K562 (cell line): ENCODE data around the gene STXBP6. TPM values are rescaled to one million over a fixed set of nuclear protein-coding genes. Genes with fewer than 3 reads are reported as not detected.

Experiments used
- ATAC-seq: fragments of 200-7000 bp; cut with Tn5 transposase; 3 replicates; pipeline ENCODE4 v1.9.1; 2020; ENCODE audit warnings: moderate library complexity
- BruUV-seq: library from RNA; stranded (reverse); fragments of 400-500 nt; replicated peaks from 2 replicates; lab custom pipeline; 2021; lab: Mats Ljungman, UMichigan
- CTCF ChIA-PET: fragments of 300-600 bp; formaldehyde crosslinking; extraction: SDS; loops from one replicate; lab custom pipeline; 2021; ENCODE audit warnings: low intra/inter-chr PET ratio; lab: Yijun Ruan, JAX
- POLR2A ChIA-PET: fragments of 300-600, 350-650 bp; sonication (Branson Sonifier 250); formaldehyde crosslinking; extraction: SDS; loops from one replicate; lab custom pipeline; 2021; ENCODE audit warnings: antibody characterized with exemption, inconsistent platforms; lab: Yijun Ruan, JAX
- DNase-seq, 4 experiments: peaks; one replicate each; pipeline versions ENCODE4 v3.0.0 to v3.0.0-alpha.2; 2011 to 2018; ENCODE audit warnings: low spot score in 3 of 4, mixed read lengths in 3 of 4; ENCODE audit errors: extremely low read depth in 1 of 4
- FAIRE-seq: peaks from 2 replicates; lab custom pipeline; 2011; peaks lifted over from hg19 to GRCh38; lab: Jason Lieb, UNC
- H2AFZ ChIP-seq: 2 replicates; pipeline ENCODE4 v1.6.0; 2011; ENCODE audit warnings: low read depth, low read length, control low read depth, inconsistent platforms
- H3K27ac ChIP-seq: fragments of 200-600 bp; 3 replicates; pipeline ENCODE4 v1.8.0; 2011; ENCODE audit warnings: low read depth, mild to moderate bottlenecking, control low read depth, inconsistent platforms, low read length, moderate library complexity, mixed read lengths; ENCODE audit errors: extremely low read depth
- H3K27me3 ChIP-seq, 2 experiments: fragments of 300-600 bp in 1 of 2; 2 replicates in 1 of 2; 3 replicates in 1 of 2; pipeline versions ENCODE4 v1.6.0 to v1.8.0; 2011; ENCODE audit warnings: inconsistent platforms in 2 of 2, low read length in 2 of 2, mild to moderate bottlenecking in 1 of 2, mixed read lengths in 1 of 2, moderate library complexity in 1 of 2; ENCODE audit not compliant: control insufficient read depth in 2 of 2, insufficient read depth in 2 of 2
- H3K36me3 ChIP-seq: fragments of 300-600 bp; 3 replicates; pipeline ENCODE4 v1.8.0; 2011; ENCODE audit warnings: mild to moderate bottlenecking, low read length, inconsistent platforms; ENCODE audit not compliant: control insufficient read depth, insufficient read depth
- H3K4me1 ChIP-seq, 2 experiments: fragments of 200-600 bp in 1 of 2; replicated peaks in 1 of 2; 2 replicates in 1 of 2; 3 replicates in 1 of 2; pipeline versions ENCODE4 v1.5.1 to v1.8.0; 2011; ENCODE audit warnings: inconsistent platforms in 2 of 2, low read length in 2 of 2, mild to moderate bottlenecking in 1 of 2, mixed read lengths in 1 of 2, moderate library complexity in 1 of 2; ENCODE audit not compliant: control insufficient read depth in 2 of 2, insufficient read depth in 2 of 2
- H3K4me2 ChIP-seq: 2 replicates; pipeline ENCODE4 v1.6.1; 2011; ENCODE audit warnings: low read length, control low read depth, inconsistent platforms, mixed read lengths; ENCODE audit not compliant: insufficient read depth
- H3K4me3 ChIP-seq: fragments of 200-600 bp; sonication (generic), shearing (Covaris generic); 2 replicates; pipeline ENCODE4 v1.5.1; 2016; ENCODE audit warnings: control low read depth, inconsistent platforms
- H3K79me2 ChIP-seq: fragments of 200-600 bp; 3 replicates; pipeline ENCODE4 v1.8.0; 2011; ENCODE audit warnings: low read length, inconsistent platforms; ENCODE audit not compliant: control insufficient read depth, insufficient read depth
- H3K9ac ChIP-seq, 2 experiments: 2 replicates each; pipeline versions ENCODE4 v1.6.0 to v1.6.1; 2011; ENCODE audit warnings: low read depth in 2 of 2, low read length in 2 of 2, control low read depth in 1 of 2, inconsistent platforms in 1 of 2, mild to moderate bottlenecking in 1 of 2, mixed read lengths in 1 of 2; ENCODE audit not compliant: insufficient read depth in 1 of 2
- H3K9me1 ChIP-seq: one replicate; pipeline ENCODE4 v1.6.0; 2011; ENCODE audit warnings: inconsistent platforms, mild to moderate bottlenecking, low read length, moderate library complexity; ENCODE audit not compliant: control insufficient read depth, insufficient read depth
- H3K9me3 ChIP-seq: replicated peaks from 2 replicates; pipeline ENCODE4 v1.5.1; 2011; ENCODE audit warnings: low read depth, low read length, inconsistent platforms; ENCODE audit not compliant: control insufficient read depth, insufficient read depth
- H4K20me1 ChIP-seq: replicated peaks from 2 replicates; pipeline ENCODE4 v1.6.1; 2011; ENCODE audit warnings: low read length, inconsistent platforms, mixed read lengths; ENCODE audit not compliant: control insufficient read depth, insufficient read depth
- ARNT ChIP-seq, 2 experiments: fragments of 450-650 bp; IDR thresholded peaks; 2 replicates each; pipeline ENCODE4 v1.6.1; 2016; ENCODE audit warnings: mild to moderate bottlenecking in 1 of 2
- KAT8 ChIP-seq: fragments of 450-650 bp; IDR thresholded peaks from 2 replicates; pipeline ENCODE4 v1.6.1; 2016; ENCODE audit warnings: low read depth, mild to moderate bottlenecking
- MTA3 ChIP-seq: fragments of 450-650 bp; formaldehyde crosslinking; IDR thresholded peaks from 2 replicates; pipeline ENCODE4 v1.6.1; 2017; ENCODE audit warnings: mild to moderate bottlenecking, borderline replicate concordance
- MYC ChIP-seq, 2 experiments: fragments of 250-450 bp in 1 of 2; sonication (Bioruptor Pico) in 1 of 2; IDR thresholded peaks; 2 replicates each; pipeline versions ENCODE4 v1.5.1 to v1.6.1; 2012 to 2021; ENCODE audit warnings: low read depth in 2 of 2, borderline replicate concordance in 1 of 2, improper control_type of control experiment in 1 of 2, low read length in 1 of 2, mild to moderate bottlenecking in 1 of 2, moderate library complexity in 1 of 2
- NFIC ChIP-seq: fragments of 450-650 bp; IDR thresholded peaks from 2 replicates; pipeline ENCODE4 v1.6.1; 2017; ENCODE audit warnings: mild to moderate bottlenecking, inconsistent platforms
- RNF2 ChIP-seq: sonication (generic); IDR thresholded peaks from 2 replicates; pipeline ENCODE4 v1.6.1; 2016
- RUNX1 ChIP-seq: sonication (generic); IDR thresholded peaks from 2 replicates; pipeline ENCODE4 v1.6.1; 2016; ENCODE audit warnings: antibody characterized with exemption, low read depth
- SMARCA4 ChIP-seq: fragments of 450-650 bp; IDR thresholded peaks from 2 replicates; pipeline ENCODE4 v1.6.1; 2016
- SOX6 ChIP-seq: fragments of 450-650 bp; IDR thresholded peaks from 2 replicates; pipeline ENCODE4 v1.6.1; 2014; ENCODE audit warnings: mild to moderate bottlenecking
- TAF1 ChIP-seq: IDR thresholded peaks from 2 replicates; pipeline ENCODE4 v1.6.1; 2011; ENCODE audit warnings: mild to moderate bottlenecking, low read length, moderate library complexity; ENCODE audit not compliant: insufficient read depth, control insufficient read depth, severe bottlenecking; ENCODE audit errors: extremely low read depth
- ZKSCAN1 ChIP-seq: fragments of 150-350 bp; IDR thresholded peaks from 2 replicates; pipeline ENCODE4 v1.6.1; 2016; ENCODE audit warnings: low read depth, low read length
- ZNF584 ChIP-seq: fragments of 200-800 bp; sonication (Bioruptor generic); IDR thresholded peaks from 2 replicates; pipeline ENCODE4 v1.6.1; 2016; ENCODE audit warnings: low read depth, mild to moderate bottlenecking, missing genetic modification characterization, missing compliant biosample characterization
- ZNF76 ChIP-seq: fragments of 250-450 bp; sonication (Bioruptor Pico); IDR thresholded peaks from 2 replicates; pipeline ENCODE4 v1.4.0; 2020; ENCODE audit warnings: mild to moderate bottlenecking, moderate library complexity, borderline replicate concordance
- WGBS: fragments of 100-300 bp; shearing (Covaris generic); methylation state at CpG from one replicate; pipeline ENCODE4 v1.1.6; 2016; ENCODE audit warnings: low coverage, mixed read lengths; ENCODE audit not compliant: insufficient coverage; ENCODE audit errors: missing lambda C conversion rate; 5-methylcytosine and 5-hydroxymethylcytosine counted together
- in situ Hi-C: fragments of 300-500 bp; cut with MboI; formaldehyde crosslinking; loops from 4 replicates; pipeline ENCODE4 v1.15.0; 2018; ENCODE audit warnings: inconsistent platforms, mixed read lengths
- intact Hi-C: fragments of 100-400 bp; cut with micrococcal nuclease; formaldehyde crosslinking; loops from 2 replicates; pipeline ENCODE4 v1.14.2; 2022
- polyA plus RNA-seq, 8 experiments: library from polyadenylated mRNA; depleted of rRNA in 4 of 8; stranded (reverse) in 5 of 8; unstranded in 3 of 8; fragments of >200 nt; fragmentation: Nextera tagmentation in 2 of 8; fragmentation: Illumina TruSeq in 1 of 8; extraction: Ambion mirVana in 2 of 8; extraction: Trizol in 1 of 8; gene quantifications; 2 replicates each; pipeline versions ENCODE4 v1.2.1 to v1.2.3, GENCODE V29; 2011 to 2014; ENCODE audit warnings: inconsistent platforms in 1 of 8, missing spikeins in 1 of 8
- total RNA-seq, 7 experiments: library from RNA; depleted of rRNA in 6 of 7; stranded (reverse); fragments of >200 nt in 6 of 7; fragmentation: Illumina TruSeq in 2 of 7; extraction: Trizol in 2 of 7; gene quantifications; 2 replicates each; pipeline versions ENCODE4 v1.2.1 to v1.2.3, GENCODE V29; 2011 to 2021; ENCODE audit warnings: low replicate concordance in 1 of 7
- TF ChIP-seq, protein P1 (sequence below): fragments of 200-800 bp; sonication (Bioruptor generic); IDR thresholded peaks from 2 replicates; pipeline ENCODE4 v1.6.1; 2016; ENCODE audit warnings: missing genetic modification characterization, missing compliant biosample characterization

Gene STXBP6
- total and polyA plus RNA-seq, 9 of the 15 experiments (the other 6 are each of a cell fraction or from before 2014, with no cell fraction given) = 0.27 to 0.89 (median 0.59) TPM

DNA sequence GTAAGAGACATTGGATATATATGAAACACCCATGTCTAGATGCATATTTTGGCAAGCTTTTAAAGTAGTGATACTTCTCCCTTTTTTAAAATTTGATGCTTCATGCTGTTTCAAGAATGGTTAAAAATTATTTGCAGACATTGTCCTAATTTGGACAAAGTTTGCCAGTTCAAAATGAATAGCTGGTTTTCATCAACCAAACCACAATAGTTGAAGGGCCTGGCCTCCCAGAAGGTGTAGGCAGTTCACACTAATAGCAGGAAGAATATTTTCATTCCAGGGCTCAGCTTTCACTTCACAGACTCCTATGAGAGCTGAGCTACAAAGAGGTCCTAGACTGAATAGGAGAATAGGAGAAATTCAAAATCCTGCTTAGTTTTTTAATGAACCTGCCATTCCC is 78.7 kb downstream of the STXBP6 start:
- no peak for TF ChIP-seq NFIC
- TF ChIP-seq RUNX1 = no peak
- TF ChIP-seq SMARCA4 = no peak
- no peak for TF ChIP-seq MYC (IDR thresholded peaks at IDR 0.05; ENCODE audit: low read depth, low read length)
- no peak for TF ChIP-seq MYC (CRISPR knock-in tag; IDR thresholded peaks at IDR 0.05; ENCODE audit: borderline replicate concordance, low read depth)
- no peak for TF ChIP-seq KAT8
- TF ChIP-seq ZNF584 (CRISPR knock-in tag) = no peak
- ATAC-seq = no peak
- FAIRE-seq = no peak
- H3K27ac ChIP-seq = no peak overlapping the region
- H3K9ac ChIP-seq = no peak overlapping the region
- H3K36me3 ChIP-seq = no peaks in the 10 kb centered on the region
- no peak overlapping the region for H3K4me3 ChIP-seq
- H3K4me2 ChIP-seq = no peak overlapping the region
- no peak for DNase-seq
- no peaks in the 10 kb centered on the region for H3K9me3 ChIP-seq
- no peaks in the 10 kb centered on the region for H3K79me2 ChIP-seq
- no TSS peak for BruUV-seq
- H3K9me1 ChIP-seq = no peaks in the 10 kb centered on the region
- intact Hi-C loops = no loop called here
- H3K4me1 ChIP-seq = no peaks in the 10 kb centered on the region
- in situ Hi-C loops = no loop called here
- POLR2A ChIA-PET = no interaction called here
- H2AFZ ChIP-seq = no peak overlapping the region
- CTCF ChIA-PET = no interaction called here
- H4K20me1 ChIP-seq = no peaks in the 10 kb centered on the region
- H3K27me3 ChIP-seq = no peaks in the 10 kb centered on the region

DNA sequence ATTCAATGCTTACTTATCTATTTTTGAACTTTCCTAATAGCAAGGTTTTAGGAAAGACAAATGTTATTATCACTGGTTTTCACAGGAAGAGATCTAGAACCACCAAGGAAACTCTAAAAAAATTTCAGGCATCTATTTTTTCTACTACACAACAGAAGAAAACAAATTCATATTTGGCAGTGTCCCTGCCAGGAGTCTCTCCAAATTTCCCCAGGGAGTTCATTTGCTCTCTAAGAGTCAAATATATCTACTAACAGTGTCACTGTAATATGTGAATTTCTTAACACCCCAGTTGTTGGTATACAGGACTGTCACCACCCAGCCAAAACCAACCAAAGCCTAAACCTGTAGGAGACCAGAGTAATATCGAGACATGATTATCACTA is 83.4 kb downstream of the STXBP6 start:
- H3K9me3 ChIP-seq = no peaks in the 10 kb centered on the region
- 0% methylated on average over 1 of the region's 1 CpG for WGBS
- no peaks in the 10 kb centered on the region for H3K27me3 ChIP-seq
- no peak overlapping the region for H3K4me2 ChIP-seq
- H3K27ac ChIP-seq = no peak overlapping the region
- H2AFZ ChIP-seq = no peak overlapping the region
- in situ Hi-C loops = no loop called here
- peaks cover 0 to 4% of the 10 kb centered on the region in 2 experiments; a peak in 1 of 5 replicates for H3K4me1 ChIP-seq
- ChIA-PET POLR2A (no interaction called here), CTCF (no interaction called here)
- no TSS peak for BruUV-seq
- no peak overlapping the region for H3K4me3 ChIP-seq
- DNase-seq (no peak), FAIRE-seq (no peak), ATAC-seq (no peak)
- no peaks in the 10 kb centered on the region for H4K20me1 ChIP-seq
- no peaks in the 10 kb centered on the region for H3K79me2 ChIP-seq
- no peak overlapping the region for H3K9ac ChIP-seq
- H3K9me1 ChIP-seq = no peaks in the 10 kb centered on the region
- intact Hi-C loops = no loop called here
- no peaks in the 10 kb centered on the region for H3K36me3 ChIP-seq
- TF ChIP-seq, protein P1, sequence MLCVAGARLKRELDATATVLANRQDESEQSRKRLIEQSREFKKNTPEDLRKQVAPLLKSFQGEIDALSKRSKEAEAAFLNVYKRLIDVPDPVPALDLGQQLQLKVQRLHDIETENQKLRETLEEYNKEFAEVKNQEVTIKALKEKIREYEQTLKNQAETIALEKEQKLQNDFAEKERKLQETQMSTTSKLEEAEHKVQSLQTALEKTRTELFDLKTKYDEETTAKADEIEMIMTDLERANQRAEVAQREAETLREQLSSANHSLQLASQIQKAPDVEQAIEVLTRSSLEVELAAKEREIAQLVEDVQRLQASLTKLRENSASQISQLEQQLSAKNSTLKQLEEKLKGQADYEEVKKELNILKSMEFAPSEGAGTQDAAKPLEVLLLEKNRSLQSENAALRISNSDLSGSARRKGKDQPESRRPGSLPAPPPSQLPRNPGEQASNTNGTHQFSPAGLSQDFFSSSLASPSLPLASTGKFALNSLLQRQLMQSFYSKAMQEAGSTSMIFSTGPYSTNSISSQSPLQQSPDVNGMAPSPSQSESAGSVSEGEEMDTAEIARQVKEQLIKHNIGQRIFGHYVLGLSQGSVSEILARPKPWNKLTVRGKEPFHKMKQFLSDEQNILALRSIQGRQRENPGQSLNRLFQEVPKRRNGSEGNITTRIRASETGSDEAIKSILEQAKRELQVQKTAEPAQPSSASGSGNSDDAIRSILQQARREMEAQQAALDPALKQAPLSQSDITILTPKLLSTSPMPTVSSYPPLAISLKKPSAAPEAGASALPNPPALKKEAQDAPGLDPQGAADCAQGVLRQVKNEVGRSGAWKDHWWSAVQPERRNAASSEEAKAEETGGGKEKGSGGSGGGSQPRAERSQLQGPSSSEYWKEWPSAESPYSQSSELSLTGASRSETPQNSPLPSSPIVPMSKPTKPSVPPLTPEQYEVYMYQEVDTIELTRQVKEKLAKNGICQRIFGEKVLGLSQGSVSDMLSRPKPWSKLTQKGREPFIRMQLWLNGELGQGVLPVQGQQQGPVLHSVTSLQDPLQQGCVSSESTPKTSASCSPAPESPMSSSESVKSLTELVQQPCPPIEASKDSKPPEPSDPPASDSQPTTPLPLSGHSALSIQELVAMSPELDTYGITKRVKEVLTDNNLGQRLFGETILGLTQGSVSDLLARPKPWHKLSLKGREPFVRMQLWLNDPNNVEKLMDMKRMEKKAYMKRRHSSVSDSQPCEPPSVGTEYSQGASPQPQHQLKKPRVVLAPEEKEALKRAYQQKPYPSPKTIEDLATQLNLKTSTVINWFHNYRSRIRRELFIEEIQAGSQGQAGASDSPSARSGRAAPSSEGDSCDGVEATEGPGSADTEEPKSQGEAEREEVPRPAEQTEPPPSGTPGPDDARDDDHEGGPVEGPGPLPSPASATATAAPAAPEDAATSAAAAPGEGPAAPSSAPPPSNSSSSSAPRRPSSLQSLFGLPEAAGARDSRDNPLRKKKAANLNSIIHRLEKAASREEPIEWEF (CRISPR knock-in tag) = no peak
- no peak for TF ChIP-seq ZNF76 (CRISPR knock-in tag)
- no peak for TF ChIP-seq ARNT (IDR thresholded peaks at IDR 0.05)
- TF ChIP-seq RNF2 = no peak
- no peak for TF ChIP-seq SOX6
- no peak for TF ChIP-seq TAF1
- TF ChIP-seq ZKSCAN1 = no peak
- TF ChIP-seq MTA3 = no peak
